Sigmoid colon (tissue), 4 donors: ENCODE measurements around the gene NOL9.

Experiments used
- CTCF ChIP-seq, 4 experiments: fragments of 450-650 bp in 3 of 4; fragments of 200-600 bp in 1 of 4; IDR thresholded peaks; one replicate each; pipeline ENCODE4 v1.5.1; 2016 to 2019; ENCODE audit warnings: antibody characterized with exemption in 4 of 4, mild to moderate bottlenecking in 3 of 4, moderate library complexity in 2 of 4
- POLR2A ChIP-seq, 2 donors: fragments of 450-650 bp; IDR thresholded peaks; one replicate each; pipeline ENCODE4 v1.6.1; 2016; ENCODE audit warnings: antibody characterized with exemption in 2 of 2, mild to moderate bottlenecking in 2 of 2, moderate library complexity in 2 of 2
- POLR2AphosphoS5 ChIP-seq, 4 donors: sonication (generic); formaldehyde crosslinking; IDR thresholded peaks; one replicate each; pipeline ENCODE4 v1.6.1; 2017; ENCODE audit warnings: antibody characterized with exemption in 4 of 4

DNA sequence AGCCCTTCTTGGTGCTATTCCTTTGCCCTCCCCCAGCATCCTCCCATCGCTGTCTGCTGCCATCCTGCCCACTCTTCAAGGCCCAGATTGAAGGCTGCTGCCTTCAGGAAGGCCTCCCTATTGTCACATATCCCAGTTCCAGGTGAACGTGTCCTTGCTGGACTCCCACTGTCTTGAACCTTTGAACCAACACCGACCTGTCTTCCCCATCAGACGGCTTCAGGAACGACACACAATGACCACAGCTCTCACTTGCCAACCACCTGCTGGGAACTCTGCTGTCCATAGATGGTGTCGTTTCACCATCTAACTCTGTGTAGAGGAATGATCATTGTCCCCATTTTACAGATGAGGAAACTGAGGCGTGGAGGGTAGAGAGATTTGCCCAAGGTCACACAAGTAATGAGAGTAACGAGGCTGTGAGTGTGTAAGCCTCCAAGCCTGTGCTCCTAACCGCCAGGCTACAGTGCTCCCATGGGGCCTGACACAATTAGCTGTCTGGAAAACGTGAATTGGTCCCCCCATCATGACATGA, 53.0 kb downstream of the NOL9 start:
- TF ChIP-seq POLR2A (IDR thresholded peaks at IDR 0.05) (no peak), CTCF (IDR thresholded peaks at IDR 0.05) (no peak), POLR2AphosphoS5 (IDR thresholded peaks at IDR 0.05) (no peak)
